Measurements from ENCODE around the gene BIK.

BIK gene

DNA sequence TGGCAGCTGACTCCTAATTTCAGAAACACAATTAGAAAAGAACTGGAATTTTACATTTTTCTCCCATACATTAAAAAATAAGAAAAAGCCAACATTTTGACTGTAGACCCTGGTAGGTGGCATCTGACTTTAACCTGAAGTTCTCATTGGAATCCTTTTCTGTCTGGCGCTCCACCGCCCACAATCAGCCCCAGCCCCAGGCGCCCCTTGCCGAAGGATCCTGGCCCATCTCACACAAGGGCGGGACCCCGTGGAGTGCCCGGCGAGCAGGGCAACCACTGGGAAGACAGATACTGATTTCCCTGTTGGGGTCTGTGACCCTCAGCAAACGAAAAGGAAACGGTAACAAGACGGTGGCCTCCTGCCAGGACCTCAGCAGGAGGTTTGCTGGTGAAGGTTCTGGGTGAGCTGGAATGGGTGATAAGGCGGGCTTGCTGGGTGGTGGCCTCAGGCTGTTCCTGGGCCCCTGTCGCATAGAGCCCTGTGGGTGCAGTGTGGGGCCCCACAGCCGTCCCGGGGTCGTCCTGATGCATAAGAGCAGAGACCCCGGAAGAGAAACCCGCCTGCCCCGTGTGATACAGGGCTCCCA is 56.5 kb downstream of the BIK start:
- no peak overlapping the region for H3K27ac ChIP-seq (ENCODE audit: low read length)
- H3K27me3 ChIP-seq (ENCODE audit: insufficient read depth, low read length, poor library complexity): no peaks in the 10 kb centered on the region
- H2AFZ ChIP-seq (ENCODE audit: low read depth, low read length): no peak overlapping the region
- peaks cover 10% of the 10 kb centered on the region; the same call in 1 of the 2 replicates for H4K20me1 ChIP-seq (ENCODE audit: insufficient read depth, low read length)
- H3K4me2 ChIP-seq (ENCODE audit: insufficient read depth, low read length): no peak overlapping the region
- H3K36me3 ChIP-seq (ENCODE audit: insufficient read depth, low read length): peaks cover 45% of the 10 kb centered on the region
- no peak overlapping the region for H3K4me3 ChIP-seq (ENCODE audit: low read depth in 1 of 2, low read length in 2 of 2)
- no peak for DNase-seq
- no peak for ATAC-seq (ENCODE audit: insufficient read depth, low read depth)
- H3K9me3 ChIP-seq (ENCODE audit: insufficient read depth, low read length, severe bottlenecking): no peaks in the 10 kb centered on the region
- no peaks in the 10 kb centered on the region for H3K79me2 ChIP-seq (ENCODE audit: insufficient read depth, low read length)
- no peak overlapping the region for H3K9ac ChIP-seq (ENCODE audit: low read depth, low read length)
- TF ChIP-seq EZH2 (IDR thresholded peaks at IDR 0.05; ENCODE audit: borderline replicate concordance, low read depth, low read length, severe bottlenecking): no peak
- TF ChIP-seq CTCF (IDR thresholded peaks at IDR 0.05; ENCODE audit: borderline replicate concordance, extremely low read depth, low read length, poor library complexity, severe bottlenecking): no peak
- no peaks in the 10 kb centered on the region for H3K4me1 ChIP-seq (ENCODE audit: insufficient read depth, low read length)

GRCh38 chr22:43168471-43169309 is 58.1 kb downstream of the BIK start:
- no peak overlapping the region for H3K27ac ChIP-seq (ENCODE audit: low read length)

DNA sequence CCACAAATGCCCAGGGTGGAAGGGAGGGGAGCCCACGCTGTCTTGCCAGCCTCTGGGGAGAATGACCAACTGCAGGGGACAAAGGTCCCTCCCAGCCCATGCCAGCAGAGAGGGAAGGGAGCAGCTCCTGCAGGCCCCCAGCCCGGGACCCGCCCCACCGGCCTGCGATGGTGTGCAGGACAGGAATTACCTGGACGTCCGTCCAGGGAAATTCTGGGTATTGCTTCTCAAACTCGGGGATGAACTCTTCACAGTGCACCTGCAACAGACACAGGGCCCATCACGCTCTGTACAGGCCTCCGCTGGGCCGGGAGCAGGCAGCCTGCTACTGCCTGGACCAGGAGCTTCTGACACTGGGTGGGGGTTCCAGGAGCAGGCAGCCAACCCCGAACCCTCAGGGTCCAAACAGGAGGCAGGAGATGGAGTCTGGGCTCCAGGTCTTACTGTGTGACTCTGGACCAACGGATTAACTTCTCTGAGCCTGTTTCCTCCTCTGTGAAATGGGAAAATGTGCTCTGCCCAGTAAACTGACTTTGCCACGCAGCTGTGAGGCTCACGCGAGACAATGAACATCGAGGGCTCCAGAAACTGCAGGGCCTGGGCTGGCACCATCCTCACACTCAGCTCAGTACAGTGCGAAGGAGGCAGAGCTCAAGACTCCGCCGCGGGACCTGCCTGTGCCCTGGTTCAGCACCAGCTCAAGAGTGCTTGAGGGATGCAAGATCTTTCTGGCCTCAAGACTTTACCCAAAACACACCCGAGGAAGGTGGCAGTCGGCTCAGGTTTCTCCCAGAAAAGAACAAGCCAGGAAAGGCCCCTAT is 59.0 kb downstream of the BIK start:
- Histone ChIP-seq H3K9ac (ENCODE audit: low read depth, low read length) (no peak overlapping the region), H2AFZ (ENCODE audit: low read depth, low read length) (no peak overlapping the region), H3K79me2 (ENCODE audit: insufficient read depth, low read length) (no peaks in the 10 kb centered on the region), H4K20me1 (ENCODE audit: insufficient read depth, low read length) (peaks cover 14% of the 10 kb centered on the region; the same call in 1 of the 2 replicates), H3K27ac (ENCODE audit: low read length) (no peak overlapping the region), H3K27me3 (ENCODE audit: insufficient read depth, low read length, poor library complexity) (no peaks in the 10 kb centered on the region), H3K4me3 (ENCODE audit: low read depth in 1 of 2, low read length in 2 of 2) (no peak overlapping the region), H3K36me3 (ENCODE audit: insufficient read depth, low read length) (peaks cover 68% of the 10 kb centered on the region), H3K4me2 (ENCODE audit: insufficient read depth, low read length) (no peak overlapping the region), H3K9me3 (ENCODE audit: insufficient read depth, low read length, severe bottlenecking) (no peaks in the 10 kb centered on the region), H3K4me1 (ENCODE audit: insufficient read depth, low read length) (no peaks in the 10 kb centered on the region)
- TF ChIP-seq EZH2 (IDR thresholded peaks at IDR 0.05; ENCODE audit: borderline replicate concordance, low read depth, low read length, severe bottlenecking): no peak
- TF ChIP-seq CTCF (IDR thresholded peaks at IDR 0.05; ENCODE audit: borderline replicate concordance, extremely low read depth, low read length, poor library complexity, severe bottlenecking): no peak
- ATAC-seq (ENCODE audit: insufficient read depth, low read depth): no peak
- no peak for DNase-seq

More at GRCh38 chr22:43168471-43169309, 58.1 kb downstream of the BIK start:
- Histone ChIP-seq H3K9ac (ENCODE audit: low read depth, low read length) (no peak overlapping the region), H3K4me2 (ENCODE audit: insufficient read depth, low read length) (no peak overlapping the region), H4K20me1 (ENCODE audit: insufficient read depth, low read length) (peaks cover 9% of the 10 kb centered on the region; the same call in 1 of the 2 replicates), H2AFZ (ENCODE audit: low read depth, low read length) (no peak overlapping the region), H3K4me1 (ENCODE audit: insufficient read depth, low read length) (no peaks in the 10 kb centered on the region), H3K27me3 (ENCODE audit: insufficient read depth, low read length, poor library complexity) (no peaks in the 10 kb centered on the region), H3K36me3 (ENCODE audit: insufficient read depth, low read length) (peaks cover 60% of the 10 kb centered on the region), H3K79me2 (ENCODE audit: insufficient read depth, low read length) (no peaks in the 10 kb centered on the region), H3K4me3 (ENCODE audit: low read depth in 1 of 2, low read length in 2 of 2) (no peak overlapping the region), H3K9me3 (ENCODE audit: insufficient read depth, low read length, severe bottlenecking) (no peaks in the 10 kb centered on the region)
- TF ChIP-seq CTCF (IDR thresholded peaks at IDR 0.05; ENCODE audit: borderline replicate concordance, extremely low read depth, low read length, poor library complexity, severe bottlenecking): no peak
- TF ChIP-seq EZH2 (IDR thresholded peaks at IDR 0.05; ENCODE audit: borderline replicate concordance, low read depth, low read length, severe bottlenecking): no peak
- ATAC-seq (ENCODE audit: insufficient read depth, low read depth): no peak
- no peak for DNase-seq

All from DND-41 (cell line).